ENCODE measurements around the gene WDR62. TPM values are rescaled to one million over a fixed set of nuclear protein-coding genes. Genes with fewer than 3 reads are reported as not detected.

WDR62 gene
- total and polyA plus RNA-seq, 4 donors: 0.86 to 2.2 (median 1.7) TPM

DNA sequence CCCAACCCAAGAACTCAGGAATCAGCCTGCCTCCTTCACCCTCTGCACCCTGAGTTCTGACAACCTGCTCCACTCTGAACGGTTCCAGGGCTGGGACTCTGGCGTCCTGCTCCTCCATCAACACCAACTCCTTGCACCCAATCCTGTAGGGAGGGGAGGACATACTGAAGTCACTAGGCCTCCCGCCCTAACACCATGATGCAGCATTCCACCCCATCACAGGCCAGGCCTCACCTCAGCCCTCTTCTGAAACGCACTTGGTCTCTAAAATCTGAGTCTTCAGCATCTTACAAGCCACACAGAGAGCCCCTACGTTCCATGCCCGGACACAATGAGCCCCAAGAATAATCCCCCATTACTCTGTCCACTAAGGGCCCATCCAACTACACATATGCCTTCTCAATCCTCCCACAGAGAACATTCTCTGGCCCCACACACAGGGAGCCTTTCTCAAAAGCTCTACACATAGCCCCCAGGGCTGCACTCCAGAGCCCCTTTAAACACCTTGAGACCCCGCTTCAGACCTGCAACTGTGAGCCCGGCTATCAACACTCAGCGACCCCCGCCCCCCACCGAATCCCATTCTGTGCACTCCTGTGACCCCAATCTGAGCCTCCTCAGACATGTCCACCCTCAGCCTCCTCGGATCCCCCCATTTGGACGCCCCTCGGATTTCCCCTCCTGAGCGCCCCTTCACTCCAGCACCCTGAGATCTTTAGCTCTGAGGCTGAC, 41.3 kb upstream of the WDR62 start:
- ATAC-seq (ENCODE audit: insufficient read depth, low FRiP score) (no peak), DNase-seq (no peak)
- WGBS, 2 donors: 32 to 33% methylated on average over 15 of the region's 15 CpGs
- peaks cover 0 to 14% (median 3%) of the 10 kb centered on the region in 5 donors for H3K4me1 ChIP-seq (ENCODE audit: control insufficient read depth in 5 of 5, insufficient read depth in 5 of 5, low read length in 5 of 5)
- H3K36me3 ChIP-seq (ENCODE audit: control insufficient read depth in 4 of 4, insufficient read depth in 4 of 4, low read length in 4 of 4): peaks cover 0 to 4% (median 1%) of the 10 kb centered on the region in 4 donors
- TF ChIP-seq, protein P1, sequence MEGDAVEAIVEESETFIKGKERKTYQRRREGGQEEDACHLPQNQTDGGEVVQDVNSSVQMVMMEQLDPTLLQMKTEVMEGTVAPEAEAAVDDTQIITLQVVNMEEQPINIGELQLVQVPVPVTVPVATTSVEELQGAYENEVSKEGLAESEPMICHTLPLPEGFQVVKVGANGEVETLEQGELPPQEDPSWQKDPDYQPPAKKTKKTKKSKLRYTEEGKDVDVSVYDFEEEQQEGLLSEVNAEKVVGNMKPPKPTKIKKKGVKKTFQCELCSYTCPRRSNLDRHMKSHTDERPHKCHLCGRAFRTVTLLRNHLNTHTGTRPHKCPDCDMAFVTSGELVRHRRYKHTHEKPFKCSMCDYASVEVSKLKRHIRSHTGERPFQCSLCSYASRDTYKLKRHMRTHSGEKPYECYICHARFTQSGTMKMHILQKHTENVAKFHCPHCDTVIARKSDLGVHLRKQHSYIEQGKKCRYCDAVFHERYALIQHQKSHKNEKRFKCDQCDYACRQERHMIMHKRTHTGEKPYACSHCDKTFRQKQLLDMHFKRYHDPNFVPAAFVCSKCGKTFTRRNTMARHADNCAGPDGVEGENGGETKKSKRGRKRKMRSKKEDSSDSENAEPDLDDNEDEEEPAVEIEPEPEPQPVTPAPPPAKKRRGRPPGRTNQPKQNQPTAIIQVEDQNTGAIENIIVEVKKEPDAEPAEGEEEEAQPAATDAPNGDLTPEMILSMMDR (IDR thresholded peaks at IDR 0.05; ENCODE audit: control extremely low read depth, extremely low read depth): no peak
- H3K27me3 ChIP-seq (ENCODE audit: control insufficient read depth in 3 of 3, insufficient read depth in 3 of 3, low read length in 2 of 3): no peaks in the 10 kb centered on the region
- peak overlapping the region; percentile 60 for H3K4me3 ChIP-seq
- no peaks in the 10 kb centered on the region for H3K9me3 ChIP-seq (ENCODE audit: control insufficient read depth in 4 of 4, insufficient read depth in 3 of 4, low read length in 3 of 4)
- H3K9ac ChIP-seq (ENCODE audit: insufficient read depth in 1 of 2, low read length in 2 of 2): peak overlapping the region; percentile 59 to 87
- H3K27ac ChIP-seq (ENCODE audit: low read depth in 1 of 2, low read length in 1 of 2): peak overlapping the region; percentile 79 to 80

DNA sequence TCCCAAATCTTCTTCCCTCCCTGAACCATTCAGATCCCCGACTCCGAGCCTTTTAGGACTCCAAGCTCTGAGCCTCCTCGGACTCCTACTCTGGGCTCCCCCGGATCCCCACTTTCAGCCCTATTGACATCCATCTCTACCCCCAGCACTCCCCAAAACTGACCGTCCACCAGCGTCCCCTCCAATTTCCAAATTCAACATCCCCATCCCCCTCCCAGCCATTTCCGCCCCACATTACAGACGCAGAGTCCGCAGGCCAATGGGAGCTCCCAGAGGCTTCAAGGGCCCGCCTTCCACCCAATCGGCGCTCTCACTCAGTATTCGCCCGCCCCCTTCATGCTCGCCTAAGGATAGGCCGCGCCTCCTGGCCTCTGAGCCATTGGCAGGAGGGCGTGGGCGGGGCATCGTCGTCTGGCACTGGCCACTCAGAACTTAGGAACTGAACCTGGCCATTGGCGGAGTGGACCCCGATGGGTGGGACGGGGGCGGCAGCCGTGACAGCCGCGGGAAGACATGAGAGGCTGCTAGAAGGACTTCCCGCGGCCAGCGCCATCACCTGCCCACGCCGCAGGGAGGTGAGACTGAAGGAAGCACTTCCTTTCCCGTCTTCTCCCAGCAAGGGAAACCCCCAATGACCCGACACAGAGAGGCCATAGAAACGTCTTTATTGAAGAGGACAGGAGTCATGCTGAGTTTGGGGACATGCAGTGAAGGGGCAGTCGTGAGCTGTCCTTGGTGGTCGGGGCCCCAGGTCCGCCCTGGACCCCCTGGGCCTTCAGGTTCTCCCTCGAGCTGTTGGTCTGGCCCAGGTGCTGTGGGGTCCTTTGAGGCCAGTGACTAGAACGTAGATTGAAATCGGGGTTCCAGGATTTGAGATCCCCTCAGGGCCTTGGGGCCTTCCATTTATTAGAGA, 40.4 kb upstream of the WDR62 start, which contains the start of gene ALKBH6:
Gene ALKBH6 (minus strand): TSS at position 202 of the 913 bp plus-strand sequence. CDS start 816 bp downstream, outside the sequence.
- Histone ChIP-seq H3K36me3 (ENCODE audit: control insufficient read depth in 4 of 4, insufficient read depth in 4 of 4, low read length in 4 of 4) (peaks cover 0 to 4% (median 1%) of the 10 kb centered on the region in 4 donors), H3K9ac (ENCODE audit: insufficient read depth in 1 of 2, low read length in 2 of 2) (peak within 1 kb of the TSS; percentile 59 to 87), H3K27me3 (ENCODE audit: control insufficient read depth in 3 of 3, insufficient read depth in 3 of 3, low read length in 2 of 3) (no peaks in the 10 kb centered on the region), H3K4me1 (ENCODE audit: control insufficient read depth in 5 of 5, insufficient read depth in 5 of 5, low read length in 5 of 5) (peaks cover 0 to 14% (median 3%) of the 10 kb centered on the region in 5 donors), H3K27ac (ENCODE audit: low read depth in 1 of 2, low read length in 1 of 2) (peak within 1 kb of the TSS; percentile 79 to 80), H3K9me3 (ENCODE audit: control insufficient read depth in 4 of 4, insufficient read depth in 3 of 4, low read length in 3 of 4) (no peaks in the 10 kb centered on the region), H3K4me3 (peak within 1 kb of the TSS; percentile 60)
- 2% methylated on average over 42 of the region's 42 CpGs for WGBS, 2 donors
- DNase-seq (peak; percentile 99 to 100 (median 99)), ATAC-seq (ENCODE audit: insufficient read depth, low FRiP score) (peak; percentile 96)
- TF ChIP-seq, protein P1 (IDR thresholded peaks at IDR 0.05; ENCODE audit: control extremely low read depth, extremely low read depth): no peak

- no peaks in the 10 kb centered on the region for H3K9me3 ChIP-seq (ENCODE audit: control insufficient read depth in 4 of 4, insufficient read depth in 3 of 4, low read length in 3 of 4)
- H3K27me3 ChIP-seq (ENCODE audit: control insufficient read depth in 3 of 3, insufficient read depth in 3 of 3, low read length in 2 of 3): no peaks in the 10 kb centered on the region
- H3K27ac ChIP-seq (ENCODE audit: low read depth in 1 of 2, low read length in 1 of 2): no peak overlapping the region
- ATAC-seq (ENCODE audit: insufficient read depth, low FRiP score) (no peak), DNase-seq (no peak)
- 94 to 95% methylated on average over 22 of the region's 22 CpGs for WGBS, 2 donors
- TF ChIP-seq, protein P1 (IDR thresholded peaks at IDR 0.05; ENCODE audit: control extremely low read depth, extremely low read depth): no peak
- no peak overlapping the region for H3K9ac ChIP-seq (ENCODE audit: insufficient read depth in 1 of 2, low read length in 2 of 2)
- peaks cover 0 to 6% (median 0%) of the 10 kb centered on the region in 5 donors for H3K4me1 ChIP-seq (ENCODE audit: control insufficient read depth in 5 of 5, insufficient read depth in 5 of 5, low read length in 5 of 5)
- H3K4me3 ChIP-seq: no peak overlapping the region
- peaks cover 0 to 26% (median 8%) of the 10 kb centered on the region in 4 donors for H3K36me3 ChIP-seq (ENCODE audit: control insufficient read depth in 4 of 4, insufficient read depth in 4 of 4, low read length in 4 of 4)
Observed at GRCh38 chr19:36019061-36019670, 35.5 kb upstream of the WDR62 start.
